ENCODE results near the gene RNF19B.

- no peak for TF ChIP-seq POLR2A (IDR thresholded peaks at IDR 0.05)
- no peak for TF ChIP-seq CTCF (IDR thresholded peaks at IDR 0.05)
These were observed 15.5 kb upstream of the RNF19B start for GRCh38 chr1:32980080-32980479.

Data from body of pancreas (tissue), 4 donors.